Putamen (tissue), 1 donor: Measurements from ENCODE around the gene LBHD1.
A peak's percentile ranks its signal among the peaks of the same experiment; 100 is the strongest.
"Not testable (repeated sequence)": the region's sequence is repeated elsewhere in the genome, so short reads cannot be mapped to it uniquely, and the experiment has no call there.

Experiments
- DNase-seq: peaks from one replicate; pipeline ENCODE4 v3.0.0-alpha.2; 2016; ENCODE audit warnings: low spot score

LBHD1 gene

GRCh38 chr11:62693624-62694023 lies 21.6 kb upstream of the LBHD1 start:
- not testable (repeated sequence) for DNase-seq

DNA sequence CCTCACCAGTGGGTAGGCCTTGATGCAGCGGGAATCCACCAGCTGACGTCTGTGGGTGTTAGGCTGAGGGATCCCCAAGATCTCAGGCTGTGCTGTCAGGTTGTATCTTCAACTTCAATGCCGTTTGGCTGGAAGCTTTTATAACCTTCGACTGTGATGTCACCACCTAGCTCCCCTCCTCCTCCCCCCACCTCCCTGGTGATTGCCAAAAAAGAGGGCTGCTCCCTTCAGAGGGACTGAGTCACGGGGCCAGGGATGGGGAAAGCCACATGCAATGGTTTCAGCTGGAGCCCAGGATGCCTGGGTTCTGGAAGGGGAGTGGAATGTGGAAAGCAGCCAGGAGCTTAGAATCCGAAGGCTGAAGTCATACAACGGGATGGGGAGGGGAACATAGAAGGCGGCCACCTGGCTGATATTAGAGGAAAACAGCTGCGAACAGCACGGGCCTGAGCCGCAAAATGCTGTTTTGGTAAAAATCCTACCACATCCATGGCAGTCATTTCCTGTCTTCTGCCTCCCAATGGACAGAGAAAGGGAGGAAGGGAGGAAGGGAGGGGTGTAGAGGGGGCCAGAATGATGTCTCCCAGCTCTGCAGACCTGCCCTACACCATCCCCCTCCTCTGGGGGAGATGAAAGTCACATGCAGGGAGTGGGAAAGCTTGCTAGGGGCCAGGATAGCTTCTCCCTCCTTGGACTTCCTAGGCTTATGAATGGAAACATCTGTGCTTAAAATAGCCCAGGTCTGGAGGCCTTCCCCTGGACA lies 17.5 kb upstream of the LBHD1 start, which contains the start of gene LRRN4CL:
Gene LRRN4CL, minus strand, starts transcription at position 110 of the 763 bp plus-strand sequence. CDS start 1,022 bp downstream, outside the sequence.
- peak; percentile 73 for DNase-seq

DNA sequence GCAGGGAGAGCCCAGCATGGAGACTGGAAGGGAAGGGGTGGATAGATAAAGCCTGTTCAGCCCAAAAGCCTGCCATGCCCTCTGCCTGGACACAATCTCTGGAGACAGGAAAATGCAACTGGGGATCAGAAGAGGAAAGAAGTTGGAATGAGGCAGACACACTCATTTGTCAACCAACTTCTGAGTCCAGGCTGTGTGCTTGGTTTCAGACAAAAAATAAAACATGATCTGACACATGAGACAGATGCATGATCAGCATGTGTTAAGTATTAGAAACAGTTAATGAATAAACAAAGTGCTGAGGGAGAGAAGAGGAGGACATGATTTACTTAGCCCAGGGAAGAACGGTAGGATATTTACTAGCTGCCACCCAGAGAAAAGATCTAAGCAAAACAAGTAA lies 16.4 kb upstream of the LBHD1 start:
- DNase-seq = no peak

- no peak for DNase-seq
Observed at GRCh38 chr11:62687508-62688396, 15.7 kb upstream of the LBHD1 start.

- DNase-seq = no peak
Observed at GRCh38 chr11:62682518-62682917, 10.5 kb upstream of the LBHD1 start.

DNA sequence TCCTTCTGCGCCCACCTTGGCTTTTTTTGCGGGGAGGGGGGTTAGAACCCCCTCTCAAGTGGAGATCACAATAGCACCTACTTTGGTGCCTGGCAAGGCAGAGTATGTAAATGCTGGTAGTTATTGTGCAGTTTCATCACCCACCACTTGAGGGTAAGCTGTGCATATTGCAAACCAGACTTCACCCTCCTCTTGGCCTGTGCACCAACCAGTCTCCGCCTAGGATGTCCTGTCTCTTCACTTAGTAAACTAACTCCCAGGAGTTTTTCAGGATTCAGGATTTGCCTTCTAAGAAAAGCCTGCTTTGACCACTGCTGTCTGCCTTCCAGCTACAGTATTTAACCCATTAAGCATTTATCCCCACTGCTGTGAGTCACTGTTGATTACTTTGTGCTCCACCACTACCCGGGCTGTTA lies 8.8 kb upstream of the LBHD1 start:
- DNase-seq = no peak

- DNase-seq = peak; percentile 89
Observed at GRCh38 chr11:62678770-62679696, 7.0 kb upstream of the LBHD1 start, which contains the start of gene UBXN1. TSS of gene UBXN1 (minus strand) at chr11:62679073. CDS start at chr11:62678923, 150 bp downstream.

GRCh38 chr11:62678433-62678769 lies 6.3 kb upstream of the LBHD1 start:
- no peak for DNase-seq

- DNase-seq = no peak
Observed at GRCh38 chr11:62677714-62678113, 5.6 kb upstream of the LBHD1 start.

DNA sequence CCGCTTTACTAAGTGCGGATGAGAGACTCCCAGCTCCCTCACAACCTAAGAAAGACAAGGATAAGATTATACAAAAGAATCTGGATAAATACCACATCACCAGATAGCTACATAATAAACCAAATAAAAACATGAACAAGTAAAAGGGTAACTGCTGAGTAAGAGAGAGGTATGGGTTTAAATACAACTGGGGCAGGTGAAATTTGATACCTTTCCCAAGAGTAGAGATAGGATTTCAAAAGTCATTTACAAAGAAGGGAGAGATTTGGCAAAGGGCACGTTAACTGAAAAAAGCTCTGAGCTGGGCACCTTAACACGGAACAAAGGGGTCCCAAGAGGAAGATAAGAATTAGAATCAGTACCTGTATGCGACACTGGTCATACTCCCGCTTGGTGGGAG lies 5.1 kb upstream of the LBHD1 start:
- DNase-seq = no peak

GRCh38 chr11:62676698-62677097 lies 4.6 kb upstream of the LBHD1 start:
- no peak for DNase-seq

GRCh38 chr11:62675415-62675814 lies 3.3 kb upstream of the LBHD1 start:
- not testable (repeated sequence) for DNase-seq

DNA sequence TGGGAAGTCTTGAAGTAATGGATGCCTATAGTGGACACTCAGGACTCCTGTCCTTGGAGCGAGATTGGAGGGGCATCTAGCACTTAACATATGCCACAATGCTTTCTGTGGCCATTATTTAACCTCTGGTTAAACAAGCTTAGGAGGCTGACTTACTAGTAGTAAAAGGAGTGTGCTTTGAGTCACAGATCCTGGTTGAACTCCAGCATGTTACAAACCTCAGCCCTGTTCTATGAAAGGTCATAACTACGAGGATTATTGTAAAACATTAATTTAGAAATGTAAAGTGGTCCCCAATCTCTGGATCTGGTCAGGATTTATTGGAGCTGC lies 1.1 kb upstream of the LBHD1 start:
- no peak for DNase-seq

DNA sequence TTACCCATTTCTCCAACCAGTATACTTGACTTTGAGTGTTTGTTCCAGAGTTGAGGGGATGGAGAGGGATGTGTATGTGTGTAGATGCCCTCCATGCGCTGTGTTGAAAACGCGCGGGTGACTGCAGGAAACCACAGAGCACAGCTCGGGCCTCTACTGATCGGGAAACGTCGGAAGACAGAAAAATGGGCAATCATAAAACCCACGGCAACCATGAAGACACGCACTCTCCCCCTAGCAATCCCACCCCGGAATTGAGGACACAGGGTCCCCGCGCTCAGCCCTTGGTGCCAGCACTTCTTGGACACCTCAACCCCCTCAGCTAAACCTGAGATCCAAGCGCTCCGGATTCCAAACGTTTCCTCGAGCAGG lies 845 bp downstream of the LBHD1 start:
- no peak for DNase-seq

DNA sequence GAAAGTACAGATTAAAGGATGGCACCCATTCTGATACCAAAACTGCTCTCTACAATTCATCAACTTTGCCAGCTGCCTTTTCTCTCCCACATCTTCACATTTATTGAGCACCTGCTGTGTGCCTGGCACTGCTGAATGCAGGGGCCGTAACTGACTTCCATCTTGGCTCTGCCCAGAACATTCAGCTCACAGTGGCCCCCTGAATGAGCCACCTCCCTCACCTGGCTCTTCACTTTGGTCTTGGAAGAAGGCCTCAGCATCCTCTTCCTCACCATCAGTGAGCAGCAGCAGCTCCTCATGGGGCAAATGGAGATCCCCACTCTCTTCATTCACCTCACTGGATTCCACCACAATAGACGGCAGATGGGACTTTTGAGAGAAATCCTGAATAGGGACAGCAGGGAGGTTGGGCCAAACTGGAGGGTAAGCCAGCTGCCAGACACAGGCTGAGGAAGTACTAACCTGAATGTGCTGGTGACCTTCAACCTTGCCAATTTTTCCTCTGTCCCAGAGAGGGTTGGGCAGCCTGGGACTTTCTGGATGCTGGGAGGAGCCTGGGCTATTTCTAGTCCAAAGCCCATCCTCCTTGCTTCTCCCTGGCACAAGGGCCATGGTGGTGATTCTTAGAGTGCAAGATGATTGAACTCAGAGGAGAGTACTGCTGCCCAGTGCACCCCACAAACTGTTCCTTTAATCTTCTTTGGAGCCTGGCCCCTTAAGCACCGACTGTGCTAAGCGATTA lies 2.5 kb downstream of the LBHD1 start:
- no peak for DNase-seq

DNA sequence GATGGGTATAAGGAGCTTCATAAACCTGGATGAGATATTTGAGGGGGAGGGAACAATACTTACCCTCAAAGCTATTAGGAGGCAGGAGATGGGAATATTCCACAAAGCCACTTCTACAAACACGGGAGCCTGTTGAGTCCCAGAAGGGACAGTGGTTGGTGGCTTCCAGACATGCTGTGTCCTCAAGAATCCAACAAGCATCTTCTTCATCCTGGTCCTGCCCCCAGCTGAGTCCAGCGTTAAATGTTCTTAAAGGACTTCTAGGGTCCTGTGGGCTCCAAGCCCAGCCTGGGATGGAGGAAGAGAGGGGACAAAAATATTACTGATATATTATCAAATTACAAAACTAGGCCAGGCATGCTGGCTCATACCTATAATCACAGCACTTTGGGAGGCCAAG lies 4.6 kb downstream of the LBHD1 start:
- no peak for DNase-seq

GRCh38 chr11:62666259-62666926 lies 5.7 kb downstream of the LBHD1 start:
- no peak for DNase-seq

GRCh38 chr11:62665599-62666258 lies 6.3 kb downstream of the LBHD1 start:
- DNase-seq = no peak

GRCh38 chr11:62665075-62665598 lies 6.9 kb downstream of the LBHD1 start, which contains the start of the genes C11orf98 and CSKMT:
TSS of gene C11orf98 (minus strand) at chr11:62665210. CDS start at chr11:62665169, 41 bp downstream.
TSS of gene CSKMT (plus strand) at chr11:62665312. CDS start at chr11:62665880, 568 bp downstream.
- DNase-seq = peak; percentile 93
